Esophagus squamous epithelium (tissue), 5 donors: ENCODE data around the gene ESR2. TPM values are rescaled to one million over a fixed set of nuclear protein-coding genes. Genes with fewer than 3 reads are reported as not detected.

Experiments used
- DNase-seq: peaks from one replicate; lab custom pipeline; 2025; lab: John Stamatoyannopoulos, UW
- H3K27ac ChIP-seq, 4 donors: fragments of 200-600 bp; sonication (generic); one replicate each; pipeline ENCODE4 v1.5.1; 2016 to 2019; ENCODE audit warnings: mild to moderate bottlenecking in 1 of 4
- H3K27me3 ChIP-seq, 4 donors: fragments of 200-600 bp; sonication (generic); 1 replicate in 3 of 4; 2 replicates in 1 of 4; pipeline versions ENCODE4 v1.5.1 to v1.6.0; 2017 to 2021; ENCODE audit warnings: antibody characterized with exemption in 1 of 4
- H3K36me3 ChIP-seq, 3 donors: fragments of 200-600 bp; sonication (generic); one replicate each; pipeline ENCODE4 v1.5.1; 2016 to 2019
- H3K4me1 ChIP-seq, 3 donors: fragments of 200-600 bp; sonication (generic); one replicate each; pipeline ENCODE4 v1.5.1; 2017 to 2019
- H3K4me3 ChIP-seq, 4 donors: fragments of 200-600 bp; sonication (generic); 1 replicate in 3 of 4; 2 replicates in 1 of 4; pipeline ENCODE4 v1.5.1; 2016 to 2019; ENCODE audit warnings: mild to moderate bottlenecking in 2 of 4, moderate library complexity in 1 of 4
- H3K9me3 ChIP-seq, 3 donors: fragments of 200-600 bp; sonication (generic); one replicate each; pipeline ENCODE4 v1.5.1; 2016 to 2019
- CTCF ChIP-seq, 6 experiments: fragments of 450-650 bp in 4 of 6; fragments of 200-600 bp in 2 of 6; sonication (generic) in 2 of 6; IDR thresholded peaks; one replicate each; pipeline ENCODE4 v1.5.1; 2016 to 2019; ENCODE audit warnings: antibody characterized with exemption in 6 of 6, mild to moderate bottlenecking in 4 of 6, moderate library complexity in 4 of 6
- POLR2A ChIP-seq, 4 donors: fragments of 450-650 bp; IDR thresholded peaks; one replicate each; pipeline ENCODE4 v1.6.1; 2017; ENCODE audit warnings: antibody characterized with exemption in 4 of 4, mild to moderate bottlenecking in 4 of 4, moderate library complexity in 3 of 4
- WGBS, 2 donors: methylation state at CpG; one replicate each; pipeline ENCODE4 v1.1.5; 2018; 5-methylcytosine and 5-hydroxymethylcytosine counted together
- intact Hi-C: fragments of 100-400 bp; cut with DNase I; formaldehyde crosslinking; loops from one replicate; pipeline ENCODE4 v1.15.0; 2022
- total RNA-seq, 4 donors: library from RNA; depleted of rRNA; stranded (reverse); fragments of >200 nt; gene quantifications; one replicate each; pipeline ENCODE4 v1.1.0, GENCODE V29; 2016
- donor health status: DM: yes; HTN: yes; CAD: no.

Gene ESR2
- total RNA-seq, 4 donors from 2014 or later = 0.29 to 2.7 (median 0.31) TPM; not detected in 1

DNA sequence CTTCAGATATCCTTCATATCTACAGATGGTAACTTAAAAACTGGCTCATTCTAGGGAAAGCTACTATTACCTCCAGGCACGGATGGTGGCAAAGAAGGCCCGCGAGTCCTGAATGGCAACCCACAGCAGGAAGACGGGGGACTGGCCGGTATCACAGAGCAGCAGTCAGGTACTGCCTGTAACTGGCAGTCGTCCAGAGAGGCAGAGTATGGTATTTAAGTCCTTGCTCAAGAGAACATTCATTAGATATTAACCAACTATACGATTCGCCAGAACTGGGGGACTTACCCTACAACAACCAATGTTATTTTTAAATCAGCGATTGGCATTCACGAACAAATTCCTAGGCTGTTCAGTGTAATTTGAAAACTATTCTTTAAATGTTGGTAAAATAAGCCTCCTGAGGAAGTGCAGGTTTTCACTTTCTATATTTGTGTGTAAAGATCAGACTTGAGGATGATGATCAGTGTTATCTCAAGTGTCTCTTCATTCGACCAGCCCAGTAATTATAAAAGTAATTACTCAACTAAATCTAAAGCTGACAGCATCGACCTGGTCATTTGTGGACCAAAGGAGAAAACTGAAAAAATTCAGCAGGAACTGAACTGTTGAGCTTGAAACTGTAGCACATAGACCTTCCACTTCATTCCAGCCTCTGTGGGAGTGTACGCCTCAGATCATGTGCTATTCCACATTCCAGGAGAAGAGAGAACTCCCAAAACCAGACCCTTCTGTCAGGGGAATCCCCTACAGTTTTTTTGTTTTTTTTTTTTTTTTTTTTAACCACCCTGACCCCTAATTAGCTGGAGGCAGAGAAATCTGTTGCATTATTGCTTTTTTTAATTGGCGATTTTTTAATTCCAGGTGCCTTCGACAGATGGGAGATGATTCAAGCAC is 75.6 kb downstream of the ESR2 start:
- intact Hi-C loops = no loop called here
- DNase-seq = no peak
- peaks cover 0 to 9% (median 0%) of the 10 kb centered on the region in 3 donors for H3K4me1 ChIP-seq
- H3K4me3 ChIP-seq = no peak overlapping the region
- no peaks in the 10 kb centered on the region for H3K27me3 ChIP-seq
- no peaks in the 10 kb centered on the region for H3K9me3 ChIP-seq
- WGBS, 2 donors = 81 to 82% methylated on average over 13 to 15 of the region's 15 CpGs
- peaks cover 11 to 100% (median 52%) of the 10 kb centered on the region in 3 donors for H3K36me3 ChIP-seq
- TF ChIP-seq CTCF (IDR thresholded peaks at IDR 0.05) (no peak), POLR2A (IDR thresholded peaks at IDR 0.05) (no peak)
- H3K27ac ChIP-seq = no peak overlapping the region

DNA sequence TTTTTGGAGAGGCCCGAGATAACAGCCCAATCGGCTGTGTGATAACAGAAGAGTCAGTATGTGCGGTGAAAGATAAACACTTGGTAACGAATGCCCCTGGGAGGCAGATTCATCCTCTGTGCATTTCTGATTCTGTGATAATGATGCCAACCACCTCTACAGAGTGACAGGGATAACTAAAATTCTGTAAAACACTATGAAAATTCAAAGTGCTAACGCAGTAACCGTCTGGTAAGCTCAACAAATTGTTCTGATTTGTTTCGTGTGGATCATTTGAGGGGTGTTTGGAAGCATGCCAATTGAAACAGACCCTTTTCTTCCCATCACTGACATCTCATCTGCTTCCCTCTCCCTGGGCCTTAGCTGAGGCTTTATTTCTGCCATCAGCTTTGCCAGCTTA is 76.3 kb downstream of the ESR2 start:
- H3K4me1 ChIP-seq = peaks cover 0 to 14% (median 0%) of the 10 kb centered on the region in 3 donors
- 75 to 80% methylated on average over 7 of the region's 7 CpGs for WGBS, 2 donors
- TF ChIP-seq CTCF (IDR thresholded peaks at IDR 0.05) = no peak
- TF ChIP-seq POLR2A (IDR thresholded peaks at IDR 0.05) = no peak

GRCh38 chr14:64217308-64217707 is 76.9 kb downstream of the ESR2 start:
- peaks cover 11 to 100% (median 50%) of the 10 kb centered on the region in 3 donors for H3K36me3 ChIP-seq
- H3K27ac ChIP-seq = no peak overlapping the region
- no peak for DNase-seq
- H3K27me3 ChIP-seq = no peaks in the 10 kb centered on the region
- TF ChIP-seq CTCF (IDR thresholded peaks at IDR 0.05) (no peak), POLR2A (IDR thresholded peaks at IDR 0.05) (no peak)
- peaks cover 0 to 14% (median 0%) of the 10 kb centered on the region in 3 donors for H3K4me1 ChIP-seq
- H3K4me3 ChIP-seq = no peak overlapping the region
- intact Hi-C loops = no loop called here
- no peaks in the 10 kb centered on the region for H3K9me3 ChIP-seq
- 62 to 72% methylated on average over 4 of the region's 4 CpGs for WGBS, 2 donors

More for the DNA sequence above, 76.3 kb downstream of the ESR2 start:
- Histone ChIP-seq H3K9me3 (no peaks in the 10 kb centered on the region), H3K36me3 (peaks cover 11 to 100% (median 47%) of the 10 kb centered on the region in 3 donors), H3K27me3 (no peaks in the 10 kb centered on the region), H3K4me3 (no peak overlapping the region), H3K27ac (no peak overlapping the region)
- DNase-seq = no peak
- intact Hi-C loops = no loop called here

GRCh38 chr14:64215978-64216377 is 78.2 kb downstream of the ESR2 start:
- no peak for DNase-seq
- no peak for TF ChIP-seq CTCF (IDR thresholded peaks at IDR 0.05)
- Histone ChIP-seq H3K36me3 (peaks cover 11 to 100% (median 58%) of the 10 kb centered on the region in 3 donors), H3K27ac (no peak overlapping the region), H3K4me1 (peaks cover 0 to 14% (median 0%) of the 10 kb centered on the region in 3 donors), H3K9me3 (no peaks in the 10 kb centered on the region), H3K27me3 (no peaks in the 10 kb centered on the region), H3K4me3 (no peak overlapping the region)
- WGBS, 2 donors = 88 to 95% methylated on average over 11 to 13 of the region's 13 CpGs
- intact Hi-C loops = no loop called here

- no peak for DNase-seq
- TF ChIP-seq CTCF (IDR thresholded peaks at IDR 0.05) (no peak), POLR2A (IDR thresholded peaks at IDR 0.05) (no peak)
- Histone ChIP-seq H3K27ac (no peak overlapping the region), H3K36me3 (peaks cover 11 to 100% (median 55%) of the 10 kb centered on the region in 3 donors), H3K9me3 (no peaks in the 10 kb centered on the region), H3K4me1 (peaks cover 0 to 15% (median 0%) of the 10 kb centered on the region in 3 donors), H3K27me3 (no peaks in the 10 kb centered on the region), H3K4me3 (no peak overlapping the region)
- intact Hi-C loops = no loop called here
- 96 to 98% methylated on average over 10 of the region's 10 CpGs for WGBS, 2 donors
Measured at GRCh38 chr14:64215274-64215673, 78.9 kb downstream of the ESR2 start.
